Measurements from ENCODE around the gene HSD17B3.
"Not testable (repeated sequence)": the region's sequence is repeated elsewhere in the genome, so short reads cannot be mapped to it uniquely, and the experiment has no call there.

The HSD17B3 gene

DNA sequence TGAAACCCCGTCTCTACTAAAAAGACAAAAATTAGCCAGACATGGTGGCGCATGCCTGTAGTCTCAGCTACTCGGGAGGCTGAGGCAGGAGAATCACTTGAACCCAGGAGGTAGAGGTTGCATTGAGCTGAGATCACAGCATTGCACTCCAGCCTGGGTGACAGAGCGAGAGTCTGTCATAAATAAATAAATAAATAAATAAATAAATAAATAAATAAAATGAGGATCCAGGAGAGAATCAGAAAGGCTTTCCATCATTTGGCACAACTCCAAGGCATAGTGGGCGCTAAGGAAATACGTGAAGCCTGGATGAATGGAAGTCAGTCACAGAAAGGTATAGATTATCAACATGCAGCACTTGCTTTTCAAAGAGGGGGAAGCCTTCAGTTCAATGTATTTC is 65.6 kb downstream of the HSD17B3 start:
- DNase-seq (ENCODE audit: low read depth), result not testable (repeated sequence)

DNA sequence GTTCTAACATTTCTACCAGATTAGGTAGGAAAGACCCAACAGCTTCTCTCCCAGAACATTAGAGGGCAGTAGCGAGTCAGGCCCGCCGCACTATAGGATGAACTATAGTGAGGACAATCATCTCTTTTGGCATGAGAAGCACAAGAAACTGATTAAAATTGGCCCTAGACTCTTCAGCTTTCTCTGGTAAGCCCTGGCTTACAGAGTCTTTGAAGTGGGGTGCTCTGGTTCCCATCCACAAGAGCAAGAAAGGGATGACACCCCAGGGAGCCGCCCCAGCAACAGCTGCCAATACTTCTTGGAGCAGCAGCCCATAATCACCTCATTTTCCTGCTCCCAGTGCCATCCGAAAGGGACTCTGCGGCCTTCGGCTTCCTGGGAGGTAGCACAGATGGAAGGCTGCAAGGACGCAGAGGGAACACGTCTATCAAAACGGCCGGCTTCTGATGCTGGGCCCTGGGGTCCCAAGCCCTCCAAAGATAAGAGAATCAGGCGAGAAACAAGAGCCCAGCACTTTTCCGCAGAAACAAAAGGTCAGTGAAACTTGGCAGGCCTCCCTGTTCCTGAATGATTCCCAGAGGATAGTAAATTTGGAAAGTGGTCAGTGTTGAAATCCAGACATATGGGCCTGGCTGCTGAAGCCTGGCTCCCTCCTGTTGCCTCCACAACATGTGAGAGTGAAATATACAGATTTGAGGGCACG is 69.3 kb downstream of the HSD17B3 start:
- no peak for DNase-seq (ENCODE audit: low read depth)

DNA sequence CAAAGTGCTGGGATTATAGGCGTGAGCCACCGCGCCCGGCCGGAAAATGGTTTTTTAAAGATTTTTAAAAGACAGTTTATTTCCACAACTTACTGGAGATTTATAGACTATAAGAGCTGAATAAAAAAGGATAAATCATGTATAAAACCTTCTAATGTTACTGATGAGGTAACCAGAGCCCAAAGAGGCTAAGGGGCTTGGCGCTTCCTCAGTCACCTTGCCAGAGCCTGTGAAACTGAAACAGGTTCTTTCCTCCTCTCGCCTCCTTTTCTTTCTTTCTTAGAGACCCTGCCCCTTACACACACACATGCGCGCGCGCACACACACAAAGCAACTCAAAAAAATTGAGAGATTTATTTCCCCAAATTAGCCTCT is 69.8 kb downstream of the HSD17B3 start:
- no peak for DNase-seq (ENCODE audit: low read depth)

DNA sequence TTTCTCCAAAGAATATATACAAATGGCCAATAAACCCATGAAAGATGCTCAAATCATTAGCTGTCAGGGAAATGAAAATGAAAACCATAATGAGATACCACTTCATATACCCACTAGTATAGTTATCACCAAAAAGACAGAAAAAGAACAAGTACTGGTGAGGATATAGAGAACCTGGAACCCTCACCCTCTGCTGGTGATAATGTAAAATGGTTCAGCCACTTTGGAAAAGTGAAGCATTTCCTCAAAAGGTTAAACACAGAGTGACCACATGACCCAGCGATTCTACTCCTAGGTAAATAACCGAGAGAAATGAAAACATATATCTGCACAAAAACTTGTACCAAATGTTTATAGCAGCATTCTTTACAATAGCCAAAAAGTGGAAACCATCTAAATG is 72.0 kb downstream of the HSD17B3 start:
- DNase-seq (ENCODE audit: low read depth), result no peak

DNA sequence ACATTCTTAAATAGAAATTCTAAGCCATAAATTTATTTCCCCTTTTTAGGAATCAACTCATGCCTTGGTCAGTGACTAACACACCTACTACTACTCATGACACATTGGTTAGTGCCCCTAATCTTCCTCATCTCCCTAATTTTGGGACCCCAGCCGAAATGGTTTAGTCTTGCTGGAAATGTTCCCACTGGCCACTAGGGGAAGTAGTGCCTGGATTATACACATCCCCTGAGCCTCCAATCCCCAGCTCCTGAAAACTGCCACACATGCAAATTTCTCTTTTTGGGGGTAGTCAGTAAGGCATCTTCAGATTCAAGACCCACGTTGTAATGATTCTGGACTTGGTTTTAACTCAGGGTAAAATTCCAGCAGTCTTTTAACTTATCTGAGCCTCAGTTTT is 79.8 kb downstream of the HSD17B3 start:
- no peak for DNase-seq (ENCODE audit: low read depth)

DNA sequence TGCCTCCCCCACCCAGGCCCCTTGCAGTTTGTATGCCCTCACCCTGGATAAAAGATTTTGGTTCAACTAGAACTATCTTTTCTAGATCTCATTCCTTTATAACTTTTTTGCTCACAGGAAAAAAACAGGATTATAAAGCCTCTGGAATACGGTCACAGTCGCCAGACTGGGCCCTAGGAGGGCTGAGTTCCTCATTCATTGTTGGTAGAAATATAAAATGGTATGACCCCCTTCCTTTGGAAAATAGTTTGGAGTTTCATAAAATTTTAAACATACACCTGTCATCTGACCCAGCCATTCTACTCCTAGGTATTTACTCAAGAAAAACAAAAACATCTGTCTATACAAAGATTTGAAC is 82.1 kb downstream of the HSD17B3 start:
- no peak for DNase-seq (ENCODE audit: low read depth)

DNA sequence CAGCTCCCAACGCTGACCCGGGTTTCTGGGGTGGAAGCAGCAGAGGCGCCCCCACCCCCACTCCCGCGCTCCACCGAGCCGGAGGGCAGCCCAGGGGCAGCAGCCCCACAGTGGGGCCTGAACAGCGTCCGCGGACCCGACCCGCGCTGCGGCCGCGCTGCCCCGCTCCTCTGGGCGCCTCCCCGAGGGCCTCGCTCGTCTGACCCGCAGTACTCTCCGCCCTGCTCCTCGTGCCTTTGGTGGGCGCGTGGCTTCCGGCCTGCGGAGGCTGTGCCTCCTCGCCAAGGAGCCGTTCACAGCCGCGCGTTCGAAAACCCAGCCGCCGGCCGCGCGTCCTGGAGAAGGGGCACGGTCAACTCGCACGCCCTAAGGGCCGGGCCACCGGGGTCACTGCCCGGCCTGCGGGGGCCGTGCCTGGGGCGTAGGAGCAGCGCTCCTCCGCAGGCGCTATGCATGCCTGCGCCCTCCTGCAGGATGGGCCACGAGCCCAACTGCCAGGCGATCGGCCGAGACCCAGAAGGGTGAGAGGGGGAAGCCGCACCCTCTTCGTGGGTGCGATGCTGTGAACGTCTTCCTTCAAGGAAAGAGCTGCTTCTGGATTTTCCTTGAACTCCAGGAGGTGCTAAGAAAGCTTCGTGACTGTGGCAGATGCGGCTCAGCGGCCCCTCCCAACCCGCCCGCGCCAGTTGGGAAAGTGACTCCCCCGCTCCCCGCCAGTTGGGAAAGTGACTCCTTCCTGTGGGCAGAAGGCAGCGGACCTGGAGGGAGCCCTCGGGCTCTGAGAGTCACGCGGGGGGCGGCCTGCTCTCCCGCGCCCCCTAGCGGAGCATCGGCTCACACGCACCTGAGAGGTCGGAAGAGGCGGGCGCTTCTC is 82.7 kb downstream of the HSD17B3 start:
- DNase-seq (ENCODE audit: low read depth), result no peak

DNA sequence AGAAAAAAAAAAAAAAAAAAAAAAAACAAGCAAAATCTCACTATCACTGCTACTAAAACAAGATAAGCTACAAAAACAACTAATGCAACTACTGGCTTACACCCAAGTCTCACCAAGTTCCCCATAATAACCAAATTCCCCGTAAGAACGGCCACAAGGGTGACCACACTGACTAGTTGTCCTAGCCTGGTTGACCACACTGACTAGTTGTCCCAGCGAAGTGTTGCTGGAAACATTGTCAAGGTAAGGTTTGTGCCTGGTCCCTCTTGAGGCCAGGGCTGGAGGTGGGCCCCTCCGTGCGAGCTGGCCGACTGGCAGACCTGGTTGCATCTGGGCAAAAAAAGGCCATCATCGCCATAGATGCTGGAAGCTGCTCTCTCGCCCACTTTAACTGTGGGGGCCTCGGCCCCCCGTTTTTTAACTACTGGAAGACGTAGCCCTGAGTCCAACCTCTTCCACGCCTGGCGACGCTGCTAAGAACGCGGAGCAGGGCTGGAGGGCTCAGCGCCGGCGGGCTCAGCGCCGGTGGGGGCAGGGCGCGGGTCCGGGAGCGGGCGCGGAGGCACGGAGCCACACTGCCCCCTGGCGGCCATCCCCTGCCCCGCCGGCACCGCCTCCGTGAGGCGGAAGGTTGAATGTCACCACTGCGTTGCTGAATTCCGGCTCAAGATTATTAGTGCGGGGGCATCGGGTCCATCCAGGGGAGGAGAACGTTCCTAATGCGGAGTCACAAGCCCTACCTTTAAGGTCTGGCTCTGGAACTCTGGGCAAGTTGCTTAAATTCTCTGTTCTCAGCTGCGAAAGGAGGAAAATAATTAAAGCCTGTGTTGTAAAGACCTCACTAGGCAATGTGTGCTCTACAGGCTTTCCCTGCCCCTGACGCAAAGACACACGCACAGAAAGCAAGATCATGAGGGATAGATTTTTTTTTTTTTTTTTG is 84.0 kb downstream of the HSD17B3 start:
- DNase-seq (ENCODE audit: low read depth), result peak; percentile 11

DNA sequence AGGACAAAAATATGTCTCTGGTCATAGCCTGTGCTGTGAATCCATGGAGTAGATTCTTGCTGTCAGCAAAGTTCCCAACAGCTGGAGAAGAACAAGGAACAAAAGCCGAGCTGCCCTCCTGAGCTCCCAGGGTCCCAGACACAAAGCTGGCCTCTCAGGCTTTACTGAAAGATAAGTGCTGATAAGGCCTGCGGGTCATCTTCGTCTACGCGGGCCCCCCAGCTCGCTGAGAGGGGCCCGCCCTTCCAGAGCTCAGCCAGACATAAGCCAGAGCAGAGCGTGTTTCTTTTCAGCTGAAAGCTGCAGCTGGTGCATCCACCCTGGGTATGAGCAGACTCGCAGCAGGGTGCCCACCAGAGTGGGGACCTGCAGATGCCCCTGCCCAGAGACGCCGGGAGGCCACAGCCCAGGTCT is 84.7 kb downstream of the HSD17B3 start:
- DNase-seq (ENCODE audit: low read depth), result no peak

DNA sequence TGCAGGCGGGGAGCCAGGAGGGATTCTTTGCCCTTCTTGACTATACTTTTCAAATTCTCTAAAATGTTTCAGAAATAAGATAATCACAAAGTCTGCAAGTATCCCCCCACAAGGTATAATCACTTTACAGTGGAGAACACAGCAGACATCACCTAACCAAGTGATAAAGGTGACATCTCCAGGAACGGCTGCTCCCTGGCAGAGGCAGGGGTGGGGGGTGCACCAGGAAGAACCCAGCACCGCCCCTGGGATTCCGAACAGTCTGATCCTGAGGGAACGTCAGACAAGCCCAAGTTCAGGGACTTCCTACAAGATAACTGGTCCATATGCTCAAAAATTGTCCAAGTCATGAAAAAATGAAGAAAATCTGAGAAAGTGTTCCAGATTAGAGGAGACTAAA is 85.4 kb downstream of the HSD17B3 start:
- DNase-seq (ENCODE audit: low read depth), result no peak

DNA sequence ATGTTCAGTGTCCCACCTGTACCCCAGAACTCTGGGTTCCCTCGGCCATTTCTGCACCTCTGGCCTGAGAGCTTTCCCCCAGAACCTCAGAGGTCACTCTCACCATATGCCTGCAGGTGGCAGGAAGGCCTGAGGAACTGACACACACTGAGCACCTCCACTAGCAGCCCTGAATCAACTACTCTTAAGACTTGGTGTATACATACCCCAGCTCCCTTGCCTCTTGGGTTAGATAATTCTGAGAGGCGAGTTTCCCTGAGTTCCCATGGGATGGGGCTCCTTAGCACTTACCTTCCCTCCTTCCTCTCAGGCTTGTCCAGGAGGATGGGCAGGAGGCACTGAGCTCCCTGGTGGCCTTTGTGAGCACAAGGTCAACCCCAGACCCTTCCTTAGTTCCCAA is 86.1 kb downstream of the HSD17B3 start:
- DNase-seq (ENCODE audit: low read depth), result no peak

DNA sequence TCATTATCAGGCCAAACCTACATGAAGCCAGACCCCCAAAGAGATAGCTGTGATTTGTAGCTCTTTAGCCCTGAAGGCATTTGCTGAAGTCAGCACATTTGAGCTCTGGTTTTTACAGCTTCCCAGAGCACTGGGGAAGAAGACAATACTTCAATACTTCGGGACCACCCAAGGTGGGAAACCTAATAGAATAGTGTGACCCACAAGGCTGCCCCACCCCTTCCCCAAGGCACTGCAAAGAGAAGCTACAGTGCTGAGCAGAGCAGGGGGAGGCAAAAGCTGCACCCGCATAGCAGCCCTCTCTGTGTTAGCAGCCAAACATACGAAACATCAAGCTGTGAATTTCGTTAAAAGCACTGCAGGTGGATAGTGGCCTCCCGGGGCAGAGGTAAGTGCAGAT is 87.3 kb downstream of the HSD17B3 start:
- DNase-seq (ENCODE audit: low read depth), result no peak

DNA sequence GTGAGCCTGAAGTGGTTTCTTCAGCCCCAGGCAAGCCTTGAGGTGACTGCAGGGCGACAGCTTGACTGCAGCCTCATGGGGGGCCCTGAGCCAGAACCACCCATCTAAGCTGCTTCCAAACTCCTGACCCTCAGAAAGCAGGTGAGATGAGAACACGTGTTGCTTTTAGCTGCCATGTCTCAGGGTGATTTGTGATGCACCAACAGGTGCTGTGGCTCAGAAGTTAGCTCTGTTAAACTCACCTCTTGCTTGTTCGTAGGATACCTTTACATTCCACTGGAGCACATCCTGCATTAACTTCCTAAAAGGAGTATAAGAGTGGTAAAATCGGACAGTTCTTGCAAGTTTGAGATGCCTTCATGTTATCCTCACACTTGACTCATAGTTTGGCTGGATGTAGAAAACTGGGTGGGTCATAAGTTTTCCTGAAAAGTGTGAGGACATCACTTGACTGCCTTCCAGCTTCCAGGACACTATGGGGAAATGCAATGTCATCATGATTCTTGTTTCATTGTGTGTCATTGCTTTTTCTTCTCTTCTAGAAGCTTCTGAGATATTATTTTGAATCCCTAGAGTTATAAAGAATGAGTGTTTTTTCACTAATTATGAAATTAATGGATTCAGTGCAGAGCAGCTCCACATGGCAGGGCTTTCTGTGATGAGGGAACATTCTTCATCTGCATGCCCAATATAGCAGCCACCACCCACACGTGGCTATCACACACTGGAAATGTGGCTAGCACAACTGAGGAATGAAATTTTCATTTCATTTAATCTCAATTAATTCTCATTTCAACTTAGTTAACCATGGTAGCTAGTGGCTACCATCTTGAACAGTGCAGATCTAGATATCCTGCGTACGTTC is 92.3 kb downstream of the HSD17B3 start:
- DNase-seq (ENCODE audit: low read depth), result no peak

DNA sequence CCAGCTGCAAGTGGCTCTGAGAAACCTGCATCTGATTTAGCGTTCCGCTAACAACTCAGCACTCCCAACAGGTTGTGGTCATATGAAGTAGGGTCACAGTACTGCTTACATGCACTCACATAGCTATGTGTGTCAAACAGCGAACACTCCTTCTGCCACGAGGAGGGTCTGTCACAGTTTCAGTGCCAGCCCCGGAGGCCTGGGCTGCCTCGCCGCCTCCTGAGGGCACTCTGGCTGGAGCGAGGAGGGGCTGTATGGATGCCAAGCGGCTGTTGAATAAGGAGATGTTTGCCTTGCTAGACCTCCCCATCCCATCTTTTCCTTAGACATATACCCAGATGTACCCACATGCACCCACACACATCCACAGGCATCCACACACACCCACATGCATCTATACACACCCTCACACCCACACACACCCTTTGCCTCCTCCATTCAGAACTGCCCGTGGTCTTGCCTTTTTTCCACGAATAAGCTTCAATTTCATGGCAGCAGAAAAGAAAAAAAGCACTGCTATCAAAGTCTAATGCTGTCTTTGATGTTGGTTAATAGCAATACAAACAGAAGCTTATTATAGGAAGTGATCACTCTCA is 95.7 kb downstream of the HSD17B3 start:
- DNase-seq (ENCODE audit: low read depth), result no peak

DNA sequence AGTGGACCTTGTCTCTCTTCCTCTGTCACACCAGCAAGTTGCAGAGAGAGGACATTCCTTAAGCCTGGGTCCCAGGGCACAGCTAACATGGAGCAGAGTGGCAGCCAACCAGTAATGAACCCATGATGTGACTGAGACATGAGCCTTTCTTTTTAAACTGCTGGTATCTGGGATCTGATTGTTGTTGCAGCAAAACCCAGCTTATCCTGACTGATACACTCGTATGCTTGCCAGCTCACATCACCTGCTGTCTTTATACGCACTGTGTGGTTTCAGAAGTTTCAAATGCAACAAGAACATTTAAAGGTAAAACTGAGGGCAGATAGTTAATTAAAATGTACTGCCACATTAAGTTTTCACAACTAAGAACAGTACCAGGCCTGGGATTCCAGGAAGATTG is 97.1 kb downstream of the HSD17B3 start:
- DNase-seq (ENCODE audit: low read depth), result no peak

DNA sequence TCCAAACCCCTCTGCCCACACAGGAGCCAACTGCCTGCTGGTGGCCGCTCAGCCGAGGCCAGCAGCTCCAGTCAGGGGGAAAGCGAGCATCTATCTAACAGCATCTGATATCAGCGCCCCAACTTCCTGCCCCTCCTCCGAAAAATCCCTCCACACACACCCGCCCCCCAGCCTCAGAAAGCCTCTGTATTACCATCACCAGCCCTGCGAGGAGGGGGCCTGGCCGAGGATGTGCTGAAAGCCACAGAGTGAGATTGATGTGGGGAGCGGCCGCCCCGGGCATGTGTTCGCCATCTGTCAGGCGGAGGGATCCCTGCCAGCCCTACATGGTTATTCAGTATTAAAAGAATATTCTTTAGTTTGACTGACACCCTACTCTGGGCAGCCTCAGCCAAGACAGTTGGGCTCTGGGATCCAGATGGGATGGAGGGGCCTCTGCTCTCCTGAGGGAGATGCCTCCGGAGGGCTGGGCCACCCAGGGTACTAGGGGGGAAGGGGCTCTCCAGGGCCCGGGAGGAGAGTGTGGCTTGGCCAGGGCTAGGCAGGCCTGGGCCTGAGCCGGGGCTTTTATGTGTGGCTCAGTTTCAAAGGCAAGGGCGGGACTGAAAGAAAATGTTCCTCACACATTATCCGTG is 98.0 kb downstream of the HSD17B3 start:
- DNase-seq (ENCODE audit: low read depth), result no peak

DNA sequence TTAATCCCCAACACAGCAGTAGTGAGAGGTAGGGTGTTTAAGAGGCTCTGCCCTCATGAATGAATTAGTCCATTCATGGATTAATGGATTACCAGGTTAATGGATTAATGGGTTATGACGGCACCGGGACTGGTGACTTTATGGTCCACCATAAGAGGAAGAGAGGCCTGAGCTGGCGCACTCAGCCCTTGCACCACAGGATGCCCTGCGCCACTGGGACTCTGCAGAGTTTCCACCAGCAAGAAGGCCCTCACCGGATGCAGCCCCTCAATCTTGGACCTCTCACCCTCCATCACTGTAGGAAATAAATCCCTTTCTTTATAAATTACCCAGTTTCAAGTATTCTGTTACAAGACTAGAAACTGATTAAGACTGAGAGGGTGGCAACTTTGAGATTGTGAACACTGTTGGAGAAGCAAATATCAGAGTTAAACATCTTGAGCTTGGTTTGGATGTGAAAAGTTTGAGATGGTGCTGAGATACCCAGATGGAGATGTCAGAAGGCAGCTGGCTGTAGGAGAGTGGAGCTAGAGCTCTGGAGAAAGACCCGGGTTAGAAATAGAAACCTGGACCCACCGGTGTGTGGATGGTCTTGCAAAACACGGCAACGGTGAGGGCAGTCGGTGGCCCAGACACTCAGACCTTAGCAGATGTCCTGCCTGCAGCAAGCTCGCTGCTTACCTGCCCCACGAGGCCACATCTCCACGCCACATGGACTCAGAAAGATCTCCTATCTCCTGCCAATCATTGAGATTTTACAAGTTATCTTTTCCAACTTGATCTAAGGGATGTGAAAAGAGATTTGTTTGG is 98.8 kb downstream of the HSD17B3 start:
- no peak for DNase-seq (ENCODE audit: low read depth)

DNA sequence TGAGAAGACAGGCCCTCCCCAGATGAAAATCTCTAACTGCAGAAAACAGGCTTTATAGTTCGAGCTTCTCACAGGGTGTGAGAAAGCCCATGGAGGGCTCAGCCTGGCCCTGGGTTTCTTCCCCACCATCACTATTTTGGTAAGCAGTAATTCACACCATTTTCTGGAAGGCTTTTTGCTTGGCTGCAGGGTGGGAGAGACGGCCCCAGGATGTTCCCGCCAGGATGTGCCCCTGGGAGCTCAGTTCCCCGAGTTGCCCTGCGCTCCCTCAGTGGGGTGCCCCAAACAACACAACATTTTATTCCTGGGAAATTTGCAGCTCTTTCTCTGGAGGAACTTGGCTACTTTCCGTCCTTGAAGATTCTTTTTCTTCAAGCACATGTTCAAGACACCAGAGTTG is 100.8 kb downstream of the HSD17B3 start:
- DNase-seq (ENCODE audit: low read depth), result no peak

DNA sequence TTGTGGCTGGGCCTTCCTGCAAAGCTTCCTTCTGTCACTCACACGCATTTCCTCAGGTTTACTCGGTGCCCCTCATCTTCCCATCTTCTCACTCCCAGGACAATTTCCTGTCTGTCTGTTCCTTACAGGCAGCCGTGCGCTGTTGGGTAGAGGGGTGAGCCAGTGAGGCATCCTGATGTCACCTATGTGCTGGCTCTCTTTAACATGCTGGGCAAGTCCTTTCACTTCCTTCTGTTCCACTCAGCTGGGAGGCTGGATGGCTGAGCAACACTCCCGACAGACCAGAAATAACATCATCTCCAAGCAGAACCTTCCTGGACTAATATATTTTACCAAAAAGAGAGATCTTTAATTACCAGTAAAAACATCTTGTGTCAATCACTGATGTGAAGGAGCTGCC is 103.0 kb downstream of the HSD17B3 start:
- no peak for DNase-seq (ENCODE audit: low read depth)

DNA sequence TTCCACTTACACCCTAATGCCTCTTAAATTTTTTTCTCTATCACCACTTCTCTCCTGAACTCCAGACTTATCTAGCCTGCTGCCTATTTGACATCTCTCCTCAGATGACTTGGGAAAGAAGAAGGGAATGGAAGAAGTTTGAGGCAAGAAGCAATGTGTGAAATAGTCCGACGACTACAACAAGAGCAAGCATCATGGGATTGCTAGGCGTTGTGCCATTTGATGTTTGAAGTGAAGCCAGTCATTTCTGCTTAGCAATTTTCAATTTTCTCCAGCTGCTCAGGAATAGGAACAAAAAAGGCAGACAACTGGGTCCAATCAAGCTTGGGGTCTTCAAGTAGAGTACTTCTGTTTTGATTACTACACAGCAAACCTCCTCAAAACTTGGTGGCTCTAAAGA is 106.4 kb downstream of the HSD17B3 start:
- no peak for DNase-seq (ENCODE audit: low read depth)
